ENCODE measurements around the gene FGD6.

- TF ChIP-seq, protein P1, sequence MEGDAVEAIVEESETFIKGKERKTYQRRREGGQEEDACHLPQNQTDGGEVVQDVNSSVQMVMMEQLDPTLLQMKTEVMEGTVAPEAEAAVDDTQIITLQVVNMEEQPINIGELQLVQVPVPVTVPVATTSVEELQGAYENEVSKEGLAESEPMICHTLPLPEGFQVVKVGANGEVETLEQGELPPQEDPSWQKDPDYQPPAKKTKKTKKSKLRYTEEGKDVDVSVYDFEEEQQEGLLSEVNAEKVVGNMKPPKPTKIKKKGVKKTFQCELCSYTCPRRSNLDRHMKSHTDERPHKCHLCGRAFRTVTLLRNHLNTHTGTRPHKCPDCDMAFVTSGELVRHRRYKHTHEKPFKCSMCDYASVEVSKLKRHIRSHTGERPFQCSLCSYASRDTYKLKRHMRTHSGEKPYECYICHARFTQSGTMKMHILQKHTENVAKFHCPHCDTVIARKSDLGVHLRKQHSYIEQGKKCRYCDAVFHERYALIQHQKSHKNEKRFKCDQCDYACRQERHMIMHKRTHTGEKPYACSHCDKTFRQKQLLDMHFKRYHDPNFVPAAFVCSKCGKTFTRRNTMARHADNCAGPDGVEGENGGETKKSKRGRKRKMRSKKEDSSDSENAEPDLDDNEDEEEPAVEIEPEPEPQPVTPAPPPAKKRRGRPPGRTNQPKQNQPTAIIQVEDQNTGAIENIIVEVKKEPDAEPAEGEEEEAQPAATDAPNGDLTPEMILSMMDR (conservative IDR thresholded peaks at IDR 0.05; ENCODE audit: low read length): no peak
- no peak for TF ChIP-seq EZH2phosphoT487 (IDR thresholded peaks at IDR 0.05; ENCODE audit: borderline replicate concordance, low read depth, low read length)
These were observed 76.0 kb downstream of the FGD6 start for GRCh38 chr12:95141310-95141709.
